ENCODE measurements around the gene ARHGEF10L.

DNA sequence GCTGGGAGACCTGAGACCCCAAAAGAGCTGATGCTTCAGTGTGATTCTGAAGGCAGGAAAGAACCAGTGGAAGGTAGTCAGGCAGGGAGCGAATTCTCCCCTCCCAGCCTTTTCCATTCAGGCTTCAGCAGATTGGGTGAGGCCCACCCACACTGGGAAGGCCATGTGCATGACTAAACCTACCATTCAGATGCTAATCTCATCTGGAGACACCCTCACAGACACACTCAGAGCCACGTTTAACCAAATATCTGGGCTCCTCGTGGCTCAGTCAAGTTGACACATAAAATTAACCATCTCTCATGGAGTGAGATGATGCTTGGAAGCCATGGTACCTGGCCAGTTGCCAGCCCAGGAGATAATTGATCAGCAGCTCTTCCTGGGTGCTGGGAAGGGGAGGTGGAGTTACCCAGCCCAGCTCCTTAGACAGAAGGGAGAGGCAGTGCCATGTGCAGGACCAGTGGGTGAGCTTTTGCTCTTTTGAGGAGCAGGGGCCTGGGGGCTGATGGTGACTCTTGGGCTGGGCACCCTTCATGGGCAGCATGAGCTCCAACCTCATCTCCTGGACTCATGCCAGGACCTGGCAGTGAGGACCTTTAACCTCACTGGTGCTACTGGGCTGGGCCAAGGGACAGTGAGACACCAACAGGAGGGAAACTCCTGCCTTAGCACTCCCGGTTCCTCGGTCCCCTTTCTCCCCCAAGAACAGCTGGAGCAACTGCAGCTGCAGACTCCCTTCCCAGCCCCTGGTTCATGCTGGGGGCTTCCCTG, 126.6 kb downstream of the ARHGEF10L start:
- TF ChIP-seq, protein P1, sequence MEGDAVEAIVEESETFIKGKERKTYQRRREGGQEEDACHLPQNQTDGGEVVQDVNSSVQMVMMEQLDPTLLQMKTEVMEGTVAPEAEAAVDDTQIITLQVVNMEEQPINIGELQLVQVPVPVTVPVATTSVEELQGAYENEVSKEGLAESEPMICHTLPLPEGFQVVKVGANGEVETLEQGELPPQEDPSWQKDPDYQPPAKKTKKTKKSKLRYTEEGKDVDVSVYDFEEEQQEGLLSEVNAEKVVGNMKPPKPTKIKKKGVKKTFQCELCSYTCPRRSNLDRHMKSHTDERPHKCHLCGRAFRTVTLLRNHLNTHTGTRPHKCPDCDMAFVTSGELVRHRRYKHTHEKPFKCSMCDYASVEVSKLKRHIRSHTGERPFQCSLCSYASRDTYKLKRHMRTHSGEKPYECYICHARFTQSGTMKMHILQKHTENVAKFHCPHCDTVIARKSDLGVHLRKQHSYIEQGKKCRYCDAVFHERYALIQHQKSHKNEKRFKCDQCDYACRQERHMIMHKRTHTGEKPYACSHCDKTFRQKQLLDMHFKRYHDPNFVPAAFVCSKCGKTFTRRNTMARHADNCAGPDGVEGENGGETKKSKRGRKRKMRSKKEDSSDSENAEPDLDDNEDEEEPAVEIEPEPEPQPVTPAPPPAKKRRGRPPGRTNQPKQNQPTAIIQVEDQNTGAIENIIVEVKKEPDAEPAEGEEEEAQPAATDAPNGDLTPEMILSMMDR (conservative IDR thresholded peaks at IDR 0.05), result no peak
- TF ChIP-seq ZFX (IDR thresholded peaks at IDR 0.05), result no peak

All from C4-2B (cell line).